ENCODE results near the gene GID8. TPM values are rescaled to one million over a fixed set of nuclear protein-coding genes. Genes with fewer than 3 reads are reported as not detected.

The GID8 gene
- total and polyA plus RNA-seq, 2 of the 4 experiments (the other 2 are of a cell fraction) = 21.5 to 33.9 TPM

GRCh38 chr20:62949153-62949821 is 11.3 kb downstream of the GID8 start:
- dilution Hi-C loops (cut with HindIII; ENCODE audit: low sequenced_read_pairs, unreplicated experiment) (no loop called here), intact Hi-C loops (cut with micrococcal nuclease) (no loop called here), in situ Hi-C loops (cut with MboI; ENCODE audit: low sequenced_read_pairs) (no loop called here)
- H4K91ac ChIP-seq (ENCODE audit: insufficient read depth, low read depth, low read length) = no peak overlapping the region
- BruUV-seq (replicated peaks) = no TSS peak
- no peak overlapping the region for H4K5ac ChIP-seq (ENCODE audit: low read depth, low read length)
- H2BK20ac ChIP-seq (ENCODE audit: low read depth, low read length) = no peak overlapping the region
- H2BK15ac ChIP-seq (ENCODE audit: low read depth, low read length) = no peak overlapping the region
- ATAC-seq (ENCODE audit: low read depth) (no peak), DNase-seq (no peak)
- POLR2A ChIA-PET (ENCODE audit: unreplicated experiment) = no interaction called here
- no peak overlapping the region for H2AK5ac ChIP-seq (ENCODE audit: low read depth, low read length)
- no peak overlapping the region for H3K4me3 ChIP-seq (ENCODE audit: insufficient read depth, low read depth, low read length)
- H3K4me2 ChIP-seq (ENCODE audit: low read depth, low read length) = no peak overlapping the region
- H4K20me1 ChIP-seq (ENCODE audit: insufficient read depth, low read length) = peaks cover 21% of the 10 kb centered on the region
- no peak overlapping the region for H2AK9ac ChIP-seq (replicated peaks; ENCODE audit: low read depth, low read length, poor library complexity)
- CTCF ChIA-PET = no interaction called here
- no peak overlapping the region for H4K8ac ChIP-seq (ENCODE audit: low read depth in 2 of 2, low read length in 2 of 2)
- no peak overlapping the region for H2BK120ac ChIP-seq (ENCODE audit: low read depth, low read length)
- no peak overlapping the region for H3K14ac ChIP-seq (replicated peaks; ENCODE audit: low read depth, low read length)
- H3K9me3 ChIP-seq (ENCODE audit: control insufficient read depth, insufficient read depth, low read length) = peaks cover 2% of the 10 kb centered on the region; the same call in 1 of the 2 replicates
- H3K9ac ChIP-seq (ENCODE audit: low read depth, low read length) = no peak overlapping the region
- H2BK5ac ChIP-seq (ENCODE audit: low read depth, low read length, poor library complexity, severe bottlenecking) = no peak overlapping the region
- no peak overlapping the region for H3K23ac ChIP-seq (ENCODE audit: low read depth, low read length)
- peaks cover 18 to 43% of the 10 kb centered on the region in 2 experiments; a peak in 3 of 4 replicates for H3K79me1 ChIP-seq (ENCODE audit: low read depth in 1 of 2, low read length in 2 of 2)
- H3K4ac ChIP-seq (ENCODE audit: low read depth, low read length) = no peak overlapping the region
- H3K56ac ChIP-seq (ENCODE audit: extremely low read depth, insufficient read depth, low read length) = no peak overlapping the region
- H3K9me1 ChIP-seq (ENCODE audit: insufficient read depth, low read length) = peaks cover 8% of the 10 kb centered on the region; the same call in 1 of the 2 replicates
- H3K18ac ChIP-seq (ENCODE audit: low read depth, low read length) = no peak overlapping the region
- no peak overlapping the region for H2AFZ ChIP-seq (replicated peaks; ENCODE audit: low read length, poor library complexity)
- no peak overlapping the region for H3K27ac ChIP-seq (ENCODE audit: insufficient read depth, low read length)
- no peaks in the 10 kb centered on the region for H3K27me3 ChIP-seq (ENCODE audit: control insufficient read depth, insufficient read depth, low read length)
- WGBS, 2 experiments (ENCODE audit: extremely low coverage in 2 of 2, insufficient read length in 1 of 2) = 86% methylated on average over 2 of the region's 6 CpGs; no CpG with 5 or more reads in 1 of the 2 experiments
- peaks cover 50% of the 10 kb centered on the region for H3K36me3 ChIP-seq (ENCODE audit: control insufficient read depth, insufficient read depth, low read length)
- TF ChIP-seq SMC3 (IDR thresholded peaks at IDR 0.05; ENCODE audit: low read depth, low read length) (no peak), BHLHE40 (IDR thresholded peaks at IDR 0.05; ENCODE audit: low read depth, low read length) (no peak), POLR2A (IDR thresholded peaks at IDR 0.05; ENCODE audit: low read depth, low read length) (no peak), MAFK (IDR thresholded peaks at IDR 0.05; ENCODE audit: low read depth, low read length) (no peak)
- H3K4me1 ChIP-seq (ENCODE audit: control insufficient read depth, insufficient read depth, low read length) = peaks cover 5% of the 10 kb centered on the region

Data from IMR-90 (cell line).